Fibroblast of lung (primary cell): ENCODE data around the gene NR2F6.

ENCODE experiments used
- EZH2 ChIP-seq: IDR thresholded peaks from 2 replicates; pipeline ENCODE4 v1.5.1; 2012; ENCODE audit warnings: low read length, control low read depth, mild to moderate bottlenecking; ENCODE audit errors: missing control alignments
- TF ChIP-seq, protein P1 (sequence below), 2 donors: IDR thresholded peaks in 1 of 2; conservative IDR thresholded peaks in 1 of 2; 1 replicate in 1 of 2; 2 replicates in 1 of 2; pipeline ENCODE4 v1.5.1; 2011 to 2012; ENCODE audit warnings: low read length in 2 of 2, control low read depth in 1 of 2, inconsistent platforms in 1 of 2, low read depth in 1 of 2, mild to moderate bottlenecking in 1 of 2

DNA sequence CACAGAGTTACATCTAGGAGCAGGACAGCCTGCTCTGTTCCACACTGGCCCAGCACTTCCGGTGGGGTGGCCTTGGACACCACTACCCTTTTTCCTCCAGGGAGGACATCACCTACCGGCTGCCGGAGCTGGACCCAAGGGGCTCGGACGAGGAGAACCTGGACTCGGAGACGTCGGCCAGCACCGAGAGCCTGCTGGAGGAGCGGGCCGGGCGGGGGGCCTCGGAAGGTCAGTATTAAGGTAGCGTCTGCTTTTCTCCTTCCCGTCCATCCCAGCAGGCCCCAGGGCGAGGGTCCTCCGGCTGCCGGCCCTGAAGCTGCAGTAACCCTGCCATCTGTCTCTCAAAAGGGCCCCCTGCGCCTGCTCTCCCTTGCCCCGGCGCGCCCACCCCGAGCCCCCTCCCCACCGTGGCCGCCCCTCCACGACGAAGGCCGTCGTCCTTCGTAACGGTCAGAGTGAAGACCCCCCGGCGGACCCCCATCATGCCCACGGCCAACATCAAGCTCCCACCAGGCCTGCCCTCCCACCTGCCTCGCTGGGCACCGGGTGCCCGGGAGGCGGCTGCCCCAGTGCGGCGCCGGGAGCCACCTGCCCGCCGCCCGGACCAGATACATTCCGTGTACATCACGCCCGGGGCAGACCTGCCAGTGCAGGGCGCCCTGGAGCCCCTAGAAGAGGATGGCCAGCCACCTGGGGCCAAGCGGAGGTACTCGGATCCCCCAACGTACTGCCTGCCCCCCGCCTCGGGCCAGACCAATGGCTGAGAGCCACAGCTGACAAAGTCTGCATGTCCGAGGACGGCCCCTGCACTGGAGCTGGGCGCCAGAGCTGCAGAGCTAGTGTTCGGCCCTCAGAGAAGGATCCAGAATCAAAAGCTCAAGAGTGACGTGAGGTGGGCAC is 33.9 kb downstream of the NR2F6 start:
- TF ChIP-seq, protein P1, sequence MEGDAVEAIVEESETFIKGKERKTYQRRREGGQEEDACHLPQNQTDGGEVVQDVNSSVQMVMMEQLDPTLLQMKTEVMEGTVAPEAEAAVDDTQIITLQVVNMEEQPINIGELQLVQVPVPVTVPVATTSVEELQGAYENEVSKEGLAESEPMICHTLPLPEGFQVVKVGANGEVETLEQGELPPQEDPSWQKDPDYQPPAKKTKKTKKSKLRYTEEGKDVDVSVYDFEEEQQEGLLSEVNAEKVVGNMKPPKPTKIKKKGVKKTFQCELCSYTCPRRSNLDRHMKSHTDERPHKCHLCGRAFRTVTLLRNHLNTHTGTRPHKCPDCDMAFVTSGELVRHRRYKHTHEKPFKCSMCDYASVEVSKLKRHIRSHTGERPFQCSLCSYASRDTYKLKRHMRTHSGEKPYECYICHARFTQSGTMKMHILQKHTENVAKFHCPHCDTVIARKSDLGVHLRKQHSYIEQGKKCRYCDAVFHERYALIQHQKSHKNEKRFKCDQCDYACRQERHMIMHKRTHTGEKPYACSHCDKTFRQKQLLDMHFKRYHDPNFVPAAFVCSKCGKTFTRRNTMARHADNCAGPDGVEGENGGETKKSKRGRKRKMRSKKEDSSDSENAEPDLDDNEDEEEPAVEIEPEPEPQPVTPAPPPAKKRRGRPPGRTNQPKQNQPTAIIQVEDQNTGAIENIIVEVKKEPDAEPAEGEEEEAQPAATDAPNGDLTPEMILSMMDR (conservative IDR thresholded peaks at IDR 0.05 in 1 of 2, IDR thresholded peaks at IDR 0.05 in 1 of 2; ENCODE audit: low read depth in 1 of 2, low read length in 2 of 2), result no peak
- no peak for TF ChIP-seq EZH2
